GM21825 (cell line): Measurements from ENCODE around the gene RAI1.
A peak's percentile ranks its signal among the peaks of the same experiment; 100 is the strongest.

Experiments used
- ATAC-seq: cut with Tn5 transposase; IDR thresholded peaks from one replicate; pipeline ENCODE4 v1.9.1; 2021; ENCODE audit warnings: mild to moderate bottlenecking, moderate library complexity; ENCODE audit not compliant: unreplicated experiment

Gene RAI1

GRCh38 chr17:17696882-17697633 is 15.8 kb downstream of the RAI1 start:
- ATAC-seq = no peak

DNA sequence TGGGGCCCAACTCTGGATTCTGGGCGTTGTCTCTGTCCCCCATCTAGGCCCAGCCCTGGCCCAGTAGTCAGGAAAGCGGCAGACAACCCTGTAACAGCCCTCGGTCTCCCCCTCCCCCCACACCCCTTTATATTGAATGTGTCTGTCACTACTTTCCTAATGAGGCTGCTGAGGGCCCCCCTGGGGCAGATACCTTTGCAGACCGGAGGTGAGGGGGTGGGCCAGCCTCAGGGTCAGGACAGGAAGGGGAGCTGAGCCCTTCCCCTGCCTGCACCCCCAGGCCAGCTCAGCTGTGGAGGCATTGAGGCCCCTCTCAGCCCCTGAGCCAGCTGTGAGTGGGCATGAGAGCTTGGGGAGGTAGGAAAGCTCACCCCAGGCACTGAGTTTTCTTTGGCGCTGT is 17.1 kb downstream of the RAI1 start:
- ATAC-seq = no peak

DNA sequence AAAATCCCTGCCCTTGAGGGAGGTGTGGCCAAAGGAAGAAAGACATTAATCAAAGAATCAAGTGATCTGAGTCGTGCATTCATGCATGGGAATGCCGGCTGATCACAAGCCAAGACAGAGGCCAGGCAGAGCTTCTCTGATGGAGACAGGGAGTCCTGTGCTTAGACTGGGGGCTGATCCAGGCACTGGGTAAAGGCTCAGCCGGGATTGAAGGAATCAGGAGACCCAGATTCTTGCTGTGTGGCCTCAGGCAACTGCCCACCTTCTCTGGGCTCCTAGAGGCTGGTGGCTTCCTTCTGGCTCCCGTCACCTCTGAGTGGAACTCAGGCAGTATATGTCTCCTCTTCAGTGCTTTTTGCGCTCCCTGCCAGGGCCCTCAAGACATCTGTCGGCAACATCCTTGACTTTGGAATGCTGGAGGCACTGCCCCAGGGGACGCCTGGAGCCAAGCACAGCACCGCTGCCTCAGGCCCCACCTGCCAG is 17.7 kb downstream of the RAI1 start:
- ATAC-seq = no peak

- ATAC-seq = no peak
These were observed 18.2 kb downstream of the RAI1 start for GRCh38 chr17:17699491-17699890.

DNA sequence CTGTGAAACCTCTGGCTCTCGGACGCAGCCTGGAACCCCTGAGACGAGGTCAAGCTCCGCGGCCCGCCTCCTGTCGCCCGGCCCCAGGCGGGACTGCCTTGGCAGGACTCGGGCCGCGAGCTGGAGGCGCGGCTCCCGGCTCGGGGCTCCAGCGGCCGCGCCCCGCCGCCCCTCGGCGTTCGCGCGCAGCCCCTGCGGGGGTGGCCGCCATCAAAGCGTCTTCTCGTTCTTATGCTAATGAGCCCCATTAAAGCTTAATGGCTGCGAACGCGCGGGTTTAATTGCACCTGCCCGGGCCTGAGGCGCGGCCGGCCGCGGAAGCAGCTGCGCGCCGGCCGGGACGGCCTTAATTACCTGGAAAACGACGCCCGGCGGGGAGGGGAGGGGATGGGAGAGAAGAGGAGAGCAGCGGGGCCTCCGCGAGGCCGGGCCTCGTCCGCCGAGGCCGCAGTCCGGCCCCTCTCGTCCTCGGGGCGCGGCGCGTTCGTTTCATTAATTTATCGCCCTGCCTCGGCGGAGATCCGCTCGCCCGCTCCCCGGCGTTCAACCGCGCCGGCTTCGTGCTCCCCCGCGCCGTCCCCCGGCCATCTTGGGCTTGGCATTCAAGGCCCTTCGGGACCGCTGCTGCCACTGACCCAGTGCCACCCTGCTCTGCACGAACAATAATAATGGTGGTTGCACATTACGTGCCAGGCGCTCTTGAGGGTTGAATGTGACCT is 19.2 kb downstream of the RAI1 start:
- no peak for ATAC-seq

- ATAC-seq = no peak
These were observed 19.9 kb downstream of the RAI1 start for GRCh38 chr17:17701112-17701511.

DNA sequence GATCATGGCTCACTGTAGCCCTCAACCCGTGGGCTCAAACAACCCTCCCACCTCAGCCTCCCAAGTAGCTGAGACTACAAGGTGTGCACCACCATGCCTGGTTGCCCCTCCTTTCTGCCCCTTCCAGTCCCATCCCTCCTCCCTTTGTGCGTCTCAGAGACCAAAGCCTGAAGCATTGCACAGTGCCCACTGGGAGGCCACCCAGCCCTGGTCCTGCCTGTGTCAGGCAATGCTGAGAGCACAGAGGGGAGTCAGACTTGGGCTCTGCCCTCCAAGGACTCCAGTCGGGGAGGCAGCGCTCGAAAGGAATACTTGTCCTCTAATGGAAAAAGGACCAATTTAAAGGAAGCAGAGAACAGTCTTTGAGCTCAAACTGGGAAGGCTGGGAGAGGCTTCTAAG is 20.4 kb downstream of the RAI1 start:
- no peak for ATAC-seq

DNA sequence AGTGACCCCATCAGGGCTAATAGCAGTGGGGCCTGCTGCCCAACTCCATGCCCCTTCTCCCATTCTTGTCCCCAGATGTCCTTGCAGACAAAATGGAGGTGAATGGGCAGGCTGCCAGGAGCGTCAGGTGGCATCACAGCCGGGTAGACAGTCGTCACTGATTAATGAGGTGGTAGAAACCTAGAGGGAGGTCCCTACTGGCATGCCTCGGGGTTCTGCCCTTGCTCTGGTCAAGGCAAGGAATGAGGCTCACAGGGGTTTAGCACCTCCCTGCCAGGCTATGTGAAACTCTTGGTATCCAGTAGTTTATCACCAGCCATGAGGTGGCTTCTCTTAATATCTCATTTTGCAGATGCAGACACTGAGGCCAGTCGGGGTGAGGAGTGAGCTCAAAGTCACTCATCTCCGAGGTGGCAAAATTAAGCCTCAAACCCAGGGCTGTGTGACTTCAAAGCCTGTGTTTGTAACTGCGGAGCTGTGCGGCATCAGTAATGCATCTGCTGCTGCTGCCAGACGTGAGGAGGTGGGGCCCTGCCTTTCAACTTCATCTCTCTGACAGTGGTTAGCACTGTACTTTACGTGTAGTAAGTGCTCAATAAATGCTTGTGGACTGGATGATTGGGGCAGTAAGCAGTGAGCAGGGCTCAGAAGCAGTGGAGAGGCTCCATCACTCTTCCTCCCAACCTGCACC is 21.3 kb downstream of the RAI1 start:
- no peak for ATAC-seq

- ATAC-seq = no peak
These were observed 22.1 kb downstream of the RAI1 start for GRCh38 chr17:17703140-17703919.

GRCh38 chr17:17704931-17705330 is 23.7 kb downstream of the RAI1 start:
- ATAC-seq = no peak

DNA sequence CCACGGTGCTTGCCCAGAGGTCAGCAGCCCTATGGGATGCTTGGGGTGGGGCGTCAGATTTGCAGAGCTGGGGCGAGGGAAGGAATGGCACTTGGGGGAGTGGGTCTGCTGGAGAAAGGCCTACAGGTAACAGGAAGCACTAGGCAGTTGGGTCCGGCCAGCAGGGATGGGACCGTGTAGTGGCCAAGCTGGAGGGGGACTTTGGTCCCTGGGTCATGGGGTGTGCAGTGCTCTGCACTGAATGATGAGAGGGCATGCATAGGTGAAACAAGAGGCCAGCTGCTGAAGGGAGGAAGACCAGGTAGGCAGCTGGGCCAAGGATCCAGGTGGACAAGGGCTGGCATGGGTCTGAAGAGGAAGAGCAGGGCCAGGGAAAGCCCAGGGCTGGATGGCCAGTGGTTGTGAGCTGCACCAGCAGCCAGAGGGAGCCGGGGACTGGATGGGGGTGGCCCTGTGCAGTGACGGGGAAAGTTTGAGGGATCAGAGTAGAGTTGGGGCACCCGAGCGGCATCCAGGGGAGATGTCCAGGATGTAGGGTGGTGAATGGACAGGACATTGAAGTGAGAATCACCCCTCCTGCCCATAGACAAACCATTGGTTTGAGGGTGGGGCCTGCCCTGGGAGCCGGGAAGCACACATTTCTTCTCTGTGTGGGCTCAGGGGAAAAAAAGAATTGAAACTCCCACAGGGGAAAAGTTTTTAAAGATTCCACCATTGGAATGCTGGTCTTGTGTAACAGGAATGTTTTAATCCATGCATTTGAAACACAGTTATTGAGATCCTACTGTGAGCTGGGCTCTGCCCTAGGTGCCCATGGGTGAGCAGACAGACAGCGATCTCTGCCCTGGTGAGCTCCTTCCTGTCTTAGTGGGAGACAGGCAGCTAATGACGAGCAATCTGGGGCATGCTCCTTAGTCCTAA is 25.1 kb downstream of the RAI1 start:
- ATAC-seq = no peak

- no peak for ATAC-seq
These were observed 27.0 kb downstream of the RAI1 start for GRCh38 chr17:17708295-17708694.

DNA sequence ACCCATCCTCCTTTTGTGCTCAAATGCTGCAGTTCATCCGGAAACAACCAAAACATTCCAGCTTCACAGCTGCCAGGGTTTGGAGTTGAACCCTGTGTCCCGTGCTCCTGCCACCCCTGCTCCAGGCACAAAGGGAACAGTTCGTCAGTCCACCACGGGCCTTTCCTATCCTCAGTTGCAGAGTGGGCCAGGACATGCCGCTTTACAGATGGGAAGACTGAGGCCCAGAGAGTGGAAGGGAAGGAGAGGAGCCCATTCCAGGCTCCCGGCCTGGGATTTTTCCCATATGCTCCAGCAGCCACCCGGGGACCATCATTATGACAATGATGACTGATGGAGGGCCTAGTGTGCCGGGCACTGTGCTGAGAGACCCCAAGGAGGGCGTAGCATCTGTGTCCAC is 27.6 kb downstream of the RAI1 start:
- ATAC-seq = no peak

DNA sequence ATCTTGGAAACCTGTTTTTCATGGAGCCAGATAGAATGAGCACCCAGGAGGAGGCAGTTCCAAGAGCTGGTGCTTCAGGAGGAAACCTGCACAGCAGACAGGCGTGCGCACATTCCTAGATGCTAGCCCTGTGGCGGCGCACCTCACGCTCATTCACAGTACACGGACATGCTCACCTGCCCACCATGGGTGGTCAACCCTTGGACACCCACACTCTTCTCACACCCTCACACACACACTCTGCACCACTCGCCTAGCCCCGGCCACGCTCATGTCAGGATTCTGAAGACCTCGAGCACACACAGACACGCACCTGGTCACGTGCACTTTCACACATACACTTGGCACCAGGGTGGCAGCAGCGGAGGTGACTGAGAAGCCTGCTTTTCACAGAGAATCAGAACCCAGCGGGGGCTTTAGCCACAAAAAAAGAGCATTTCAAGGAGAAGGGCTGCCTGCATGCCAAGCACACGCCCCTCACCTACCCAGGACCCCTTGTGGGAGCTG is 28.6 kb downstream of the RAI1 start:
- ATAC-seq = no peak

DNA sequence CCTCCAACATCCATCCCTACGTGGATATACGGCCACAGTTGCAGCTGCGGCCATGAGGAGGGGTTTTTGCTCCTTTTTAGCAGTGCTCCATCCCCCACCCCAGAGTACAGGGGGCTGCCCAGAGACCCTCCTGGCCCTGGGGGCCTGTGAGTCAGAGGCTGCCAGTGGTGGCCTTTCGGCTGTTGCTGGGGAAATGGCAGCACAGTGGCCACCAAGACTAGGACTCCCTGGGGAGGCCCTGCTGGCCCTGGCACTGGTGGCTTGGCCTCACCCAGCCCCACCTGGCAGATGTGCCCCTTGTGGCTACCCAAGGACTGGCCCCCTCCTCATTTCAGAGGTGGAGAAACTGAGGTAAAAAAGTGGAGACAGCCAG is 29.1 kb downstream of the RAI1 start:
- no peak for ATAC-seq

- ATAC-seq = no peak
These were observed 29.7 kb downstream of the RAI1 start for GRCh38 chr17:17710728-17711541.

- ATAC-seq = no peak
These were observed 30.4 kb downstream of the RAI1 start for GRCh38 chr17:17711641-17712162.

DNA sequence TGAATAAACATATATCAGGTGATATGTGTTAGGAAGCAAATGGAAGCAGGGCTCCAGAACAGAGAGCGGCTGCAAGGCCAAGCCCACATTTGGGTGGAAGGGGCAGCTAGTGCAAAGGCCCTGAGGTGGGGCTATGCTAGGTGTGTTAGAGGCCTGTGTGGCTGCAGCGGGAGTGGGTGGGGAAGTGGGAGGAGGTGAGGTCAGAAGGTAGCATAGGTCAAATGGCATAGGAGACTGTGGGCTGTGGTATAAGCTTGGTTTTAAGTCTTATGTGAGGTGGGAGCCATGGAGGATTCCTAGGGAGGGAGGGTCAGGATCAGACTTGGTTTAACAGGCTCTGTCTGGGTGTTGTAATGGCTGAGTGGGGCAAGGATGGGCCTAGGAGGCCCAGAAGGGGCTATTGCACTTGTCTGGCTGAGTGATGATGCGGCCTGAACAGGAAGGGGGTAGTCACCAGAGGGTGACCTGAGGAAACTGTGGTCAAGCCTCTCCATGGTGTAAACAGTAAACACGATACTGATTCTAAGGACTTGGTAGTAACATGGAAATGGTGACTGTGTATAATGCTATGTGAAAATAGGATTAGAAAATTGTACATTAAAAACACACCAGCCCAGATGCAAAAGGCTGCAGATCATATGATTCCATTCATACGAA is 31.1 kb downstream of the RAI1 start:
- peak; percentile 82 for ATAC-seq
